GM19452 (cell line): ENCODE measurements around the gene SCAMP1.

Experiments used
- ATAC-seq: cut with Tn5 transposase; IDR thresholded peaks from one replicate; pipeline ENCODE4 v1.9.1; 2021; ENCODE audit not compliant: unreplicated experiment

The SCAMP1 gene

GRCh38 chr5:78492224-78492623, 131.8 kb downstream of the SCAMP1 start:
- ATAC-seq = no peak

GRCh38 chr5:78492650-78493049, 132.2 kb downstream of the SCAMP1 start:
- ATAC-seq = no peak

GRCh38 chr5:78495800-78496199, 135.4 kb downstream of the SCAMP1 start:
- ATAC-seq = no peak

- no peak for ATAC-seq
Measured at GRCh38 chr5:78496373-78496772, 136.0 kb downstream of the SCAMP1 start.

- no peak for ATAC-seq
Measured at GRCh38 chr5:78497573-78498533, 137.4 kb downstream of the SCAMP1 start.

GRCh38 chr5:78499485-78499884, 139.1 kb downstream of the SCAMP1 start:
- no peak for ATAC-seq

- no peak for ATAC-seq
Measured at GRCh38 chr5:78500028-78500427, 139.6 kb downstream of the SCAMP1 start.

GRCh38 chr5:78500871-78501270, 140.5 kb downstream of the SCAMP1 start:
- ATAC-seq = no peak

GRCh38 chr5:78501411-78502352, 141.3 kb downstream of the SCAMP1 start:
- no peak for ATAC-seq

GRCh38 chr5:78503958-78504653, 143.7 kb downstream of the SCAMP1 start:
- no peak for ATAC-seq

GRCh38 chr5:78504704-78505677, 144.6 kb downstream of the SCAMP1 start:
- no peak for ATAC-seq

GRCh38 chr5:78505860-78506259, 145.4 kb downstream of the SCAMP1 start:
- ATAC-seq = no peak

- ATAC-seq = no peak
Measured at GRCh38 chr5:78506261-78507024, 146.0 kb downstream of the SCAMP1 start.

GRCh38 chr5:78507531-78507930, 147.1 kb downstream of the SCAMP1 start:
- ATAC-seq = no peak

GRCh38 chr5:78508186-78508765, 147.9 kb downstream of the SCAMP1 start:
- no peak for ATAC-seq

GRCh38 chr5:78509145-78509865, 148.9 kb downstream of the SCAMP1 start:
- ATAC-seq = peak; percentile 8

- peak; percentile 86 for ATAC-seq
Measured at GRCh38 chr5:78509884-78510769, 149.7 kb downstream of the SCAMP1 start.
